HG02970 (cell line): ENCODE measurements around the gene PMAIP1.
"Not testable (repeated sequence)": the region's sequence is repeated elsewhere in the genome, so short reads cannot be mapped to it uniquely, and the experiment has no call there.

ENCODE experiments used
- ATAC-seq: cut with Tn5 transposase; IDR thresholded peaks from one replicate; pipeline ENCODE4 v1.9.1; 2021; ENCODE audit warnings: mild to moderate bottlenecking, moderate library complexity, moderate number of reproducible peaks; ENCODE audit not compliant: unreplicated experiment, low FRiP score

PMAIP1 gene

GRCh38 chr18:59881728-59882656 lies 17.8 kb upstream of the PMAIP1 start:
- ATAC-seq, result no peak

- ATAC-seq, result no peak
Observed at GRCh38 chr18:59884351-59884750, 15.4 kb upstream of the PMAIP1 start.

DNA sequence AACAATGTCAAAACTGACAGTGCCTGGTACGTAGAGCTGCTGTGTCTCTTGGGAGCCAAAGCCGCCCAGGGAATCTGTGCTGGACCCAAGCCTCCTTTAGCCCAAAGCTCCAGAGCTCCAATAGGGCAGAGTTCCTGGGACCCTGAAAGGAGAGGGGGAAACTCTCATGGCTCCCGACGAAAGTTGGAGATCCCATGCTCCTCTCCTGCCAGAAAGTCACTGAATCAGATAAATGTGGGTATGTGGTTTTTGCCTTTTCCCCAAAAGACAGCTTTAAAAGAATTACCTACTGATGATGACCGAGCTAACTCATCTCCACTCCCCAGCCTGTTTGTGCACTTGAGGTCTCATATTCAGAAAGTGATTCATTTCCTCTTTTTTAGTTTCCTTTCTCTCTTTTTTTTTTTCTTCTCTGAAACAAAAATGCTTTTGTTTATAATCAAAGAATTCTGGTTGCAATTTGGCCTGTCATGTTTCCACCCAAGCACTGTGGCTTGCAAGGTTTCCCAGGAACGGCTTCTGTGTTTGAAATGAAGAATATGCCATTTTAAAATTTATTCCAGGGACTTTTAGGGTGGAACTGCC lies 14.1 kb upstream of the PMAIP1 start:
- ATAC-seq, result no peak

DNA sequence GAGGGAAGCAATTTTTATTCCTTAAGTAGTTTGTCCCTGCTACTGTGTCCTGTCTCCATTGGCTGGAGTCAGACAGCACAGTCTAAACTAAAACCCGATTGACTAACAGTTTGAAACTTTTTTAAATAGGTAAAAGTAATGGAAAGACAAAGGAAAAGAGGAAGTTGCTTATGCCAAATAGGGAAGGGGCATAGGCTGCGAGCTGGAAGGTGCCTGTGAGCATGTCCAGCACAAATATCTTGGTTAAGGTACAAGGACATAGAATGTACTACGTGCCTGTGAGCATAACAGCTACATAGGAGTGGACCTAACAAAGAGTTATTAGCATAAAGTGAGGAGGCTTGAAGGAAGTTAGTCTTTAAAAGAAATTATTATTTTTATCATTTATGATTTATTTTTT lies 13.4 kb upstream of the PMAIP1 start:
- ATAC-seq, result not testable (repeated sequence)

- no peak for ATAC-seq
Observed at GRCh38 chr18:59892123-59892522, 7.7 kb upstream of the PMAIP1 start.

DNA sequence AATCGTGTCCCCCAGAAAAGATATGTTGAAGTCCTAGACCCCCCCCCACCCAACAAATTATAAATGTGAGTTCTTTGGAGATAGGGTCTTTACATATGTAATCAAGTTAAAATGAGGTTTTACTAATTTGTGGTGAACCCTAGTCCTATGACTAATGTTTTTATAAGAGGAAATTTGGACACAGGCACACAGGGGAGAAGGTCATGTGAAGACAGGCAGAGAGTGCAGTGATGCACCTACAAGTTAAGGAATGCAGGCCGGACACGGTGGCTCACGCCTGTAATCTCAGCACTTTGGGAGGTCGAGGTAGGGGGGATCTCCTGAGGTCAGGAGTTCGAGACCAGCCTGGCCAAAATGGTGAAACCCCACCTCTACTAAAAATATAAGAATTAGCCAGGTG lies 5.8 kb upstream of the PMAIP1 start:
- ATAC-seq, result no peak

GRCh38 chr18:59897321-59897954 lies 2.4 kb upstream of the PMAIP1 start:
- ATAC-seq, result no peak

DNA sequence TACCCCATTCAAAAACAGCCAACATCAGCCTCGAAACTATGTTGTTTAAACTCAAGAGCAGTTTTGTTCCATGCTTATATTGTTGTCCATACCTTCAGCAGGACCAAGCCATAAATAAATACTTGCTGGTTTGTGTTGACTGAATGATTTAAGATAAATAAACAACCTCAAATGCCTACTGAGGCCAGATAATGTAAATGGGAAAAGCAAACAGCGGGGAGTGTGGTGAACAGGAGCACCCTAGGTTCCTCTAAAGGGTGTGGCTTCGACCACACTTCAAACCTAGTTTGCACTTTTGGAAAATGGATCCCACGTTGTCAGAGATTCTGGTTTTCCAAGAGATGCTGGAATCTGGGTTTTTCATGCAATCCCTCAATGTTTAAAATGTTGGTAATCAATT lies 1.7 kb upstream of the PMAIP1 start:
- ATAC-seq, result no peak

- ATAC-seq, result no peak
Observed at GRCh38 chr18:59898609-59899297, 1.0 kb upstream of the PMAIP1 start.

DNA sequence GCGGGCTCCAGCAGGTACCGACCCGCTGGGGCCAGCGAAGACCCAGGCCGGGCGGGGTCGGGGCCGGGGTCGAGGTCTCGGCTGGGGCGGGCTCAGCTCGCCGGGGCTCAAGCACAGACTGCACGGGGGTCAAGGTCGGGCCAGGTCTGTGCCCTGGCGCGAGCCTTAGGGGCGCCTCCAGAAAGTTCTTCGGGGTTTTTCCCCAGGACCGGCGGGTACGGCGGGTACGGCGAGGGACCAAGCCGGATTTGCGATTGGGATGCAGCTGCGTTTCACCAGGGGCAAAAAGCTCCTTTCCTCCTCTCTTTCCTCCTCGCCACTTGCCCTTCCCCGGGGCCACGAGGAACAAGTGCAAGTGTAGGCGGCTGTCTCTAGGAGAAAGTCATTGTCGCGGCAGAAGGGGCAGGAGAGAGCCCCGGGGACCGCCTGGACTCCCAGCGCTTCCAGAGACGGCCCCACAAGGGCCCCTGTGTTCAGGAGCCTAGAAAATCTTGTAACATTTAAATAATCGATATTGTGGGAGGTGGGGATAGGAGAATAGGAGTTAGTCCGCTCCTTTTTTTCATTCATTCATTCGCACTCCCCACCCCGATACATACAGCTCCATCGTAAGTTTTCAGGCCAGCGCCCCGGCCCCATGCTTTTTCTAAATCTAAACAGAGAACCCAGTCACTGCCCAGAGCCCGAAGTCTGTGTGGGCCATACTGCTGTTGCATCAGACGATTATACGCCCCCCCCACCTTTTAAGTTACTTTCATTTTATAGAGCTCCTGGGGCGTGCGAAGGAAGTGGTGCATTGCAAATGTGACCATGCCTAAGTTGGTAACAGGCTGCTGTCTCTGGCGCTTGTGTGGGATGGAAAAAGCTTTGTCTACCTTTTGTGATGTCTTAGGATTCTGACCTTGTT lies 679 bp downstream of the PMAIP1 start:
- peak; percentile 33 for ATAC-seq

GRCh38 chr18:59902131-59902992 lies 2.6 kb downstream of the PMAIP1 start:
- no peak for ATAC-seq

DNA sequence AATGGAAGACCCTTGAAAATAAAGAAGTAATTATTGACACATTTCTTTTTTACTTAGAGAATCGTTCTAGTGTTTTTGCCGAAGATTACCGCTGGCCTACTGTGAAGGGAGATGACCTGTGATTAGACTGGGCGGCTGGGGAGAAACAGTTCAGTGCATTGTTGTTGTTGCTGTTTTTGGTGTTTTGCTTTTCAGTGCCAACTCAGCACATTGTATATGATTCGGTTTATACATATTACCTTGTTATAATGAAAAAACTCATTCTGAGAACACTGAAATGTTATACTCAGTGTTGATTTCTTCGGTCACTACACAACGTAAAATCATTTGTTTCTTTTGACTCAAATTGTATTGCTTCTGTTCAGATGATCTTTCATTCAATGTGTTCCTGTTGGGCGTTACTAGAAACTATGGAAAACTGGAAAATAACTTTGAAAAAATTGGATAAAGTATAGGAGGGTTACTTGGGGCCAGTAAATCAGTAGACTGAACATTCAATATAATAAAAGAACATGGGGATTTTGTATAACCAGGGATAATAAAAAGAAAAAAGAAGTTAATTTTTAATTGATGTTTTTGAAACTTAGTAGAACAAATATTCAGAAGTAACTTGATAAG lies 3.3 kb downstream of the PMAIP1 start:
- no peak for ATAC-seq

DNA sequence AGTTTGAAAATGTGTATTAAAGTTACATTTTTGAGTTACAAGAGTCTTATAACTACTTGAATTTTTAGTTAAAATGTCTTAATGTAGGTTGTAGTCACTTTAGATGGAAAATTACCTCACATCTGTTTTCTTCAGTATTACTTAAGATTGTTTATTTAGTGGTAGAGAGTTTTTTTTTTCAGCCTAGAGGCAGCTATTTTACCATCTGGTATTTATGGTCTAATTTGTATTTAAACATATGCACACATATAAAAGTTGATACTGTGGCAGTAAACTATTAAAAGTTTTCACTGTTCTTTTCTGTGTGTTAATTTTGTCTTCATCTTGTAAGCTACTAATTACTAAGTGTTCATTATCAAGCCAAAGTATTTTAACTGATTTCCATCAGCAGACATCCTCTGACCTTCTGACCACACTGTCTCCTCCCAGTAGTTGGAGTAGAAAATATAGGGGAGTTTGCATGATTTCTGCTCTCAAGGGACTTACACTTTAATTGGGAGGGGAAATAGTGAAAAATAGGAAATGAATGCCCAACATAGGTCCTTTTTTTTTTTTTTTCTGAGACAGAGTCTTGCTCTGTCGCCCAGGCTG lies 4.3 kb downstream of the PMAIP1 start:
- no peak for ATAC-seq

GRCh38 chr18:59905686-59906091 lies 5.9 kb downstream of the PMAIP1 start:
- no peak for ATAC-seq

- ATAC-seq, result no peak
Observed at GRCh38 chr18:59906203-59906602, 6.4 kb downstream of the PMAIP1 start.

DNA sequence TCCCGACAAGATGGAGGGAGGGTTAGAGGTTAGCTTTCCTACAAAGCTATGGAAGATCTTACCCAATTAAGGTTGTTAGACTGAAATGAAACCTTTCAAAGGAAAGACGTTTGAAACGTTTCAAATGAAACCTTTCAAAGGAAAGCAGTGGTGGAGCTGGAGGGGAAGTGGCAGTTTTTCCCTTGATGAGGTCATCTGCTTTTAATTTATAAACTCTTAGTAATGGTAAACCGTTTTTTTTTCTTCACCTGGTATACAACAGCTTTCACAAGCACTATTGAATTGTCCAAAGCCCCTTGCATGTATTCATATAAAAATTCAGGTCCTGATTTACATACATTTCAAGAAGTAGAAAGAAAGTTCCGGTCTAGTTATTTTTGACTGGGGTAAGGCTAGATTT lies 7.4 kb downstream of the PMAIP1 start:
- ATAC-seq, result no peak

- no peak for ATAC-seq
Observed at GRCh38 chr18:59907660-59908059, 7.9 kb downstream of the PMAIP1 start.

DNA sequence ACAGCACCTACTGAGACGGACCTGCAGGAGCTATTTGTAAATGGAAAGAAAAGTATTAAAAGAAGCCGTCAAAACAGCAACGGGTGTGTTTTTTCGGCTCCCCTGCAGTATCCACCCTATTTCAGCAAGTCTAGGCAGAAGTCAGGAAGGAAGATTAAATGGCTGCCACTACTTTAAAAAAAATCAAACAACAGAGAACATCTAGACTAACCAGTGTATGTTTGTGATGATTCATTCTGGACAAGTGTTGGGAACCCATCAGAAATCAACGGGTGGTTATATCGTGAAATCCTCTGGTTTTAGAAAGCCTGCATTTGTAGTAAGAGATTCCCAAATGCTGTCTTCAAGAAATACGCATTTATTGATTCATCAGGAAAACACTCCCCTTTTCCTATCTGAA lies 9.0 kb downstream of the PMAIP1 start:
- no peak for ATAC-seq
